ENCODE data around the gene CAMTA1. TPM values are rescaled to one million over a fixed set of nuclear protein-coding genes. Genes with fewer than 3 reads are reported as not detected.

Gene CAMTA1
- total RNA-seq, 1 experiment from 2014 or later, result 50.3 TPM

GRCh38 chr1:7374563-7375160 is 589.4 kb downstream of the CAMTA1 start:
- Mint-ChIP-seq H3K36me3 (ENCODE audit: insufficient read depth, unreplicated experiment) (no peaks in the 10 kb centered on the region), H3K27ac (ENCODE audit: unreplicated experiment) (no peak overlapping the region), H3K4me1 (ENCODE audit: low read depth, unreplicated experiment) (no peaks in the 10 kb centered on the region), H3K9me3 (ENCODE audit: low read depth, unreplicated experiment) (no peaks in the 10 kb centered on the region), H3K4me3 (ENCODE audit: low read depth, unreplicated experiment) (no peak overlapping the region), H3K27me3 (ENCODE audit: unreplicated experiment) (peaks cover 20% of the 10 kb centered on the region)
- no TSS peak for BruUV-seq (replicated peaks)
- TF ChIP-seq CTCF (IDR thresholded peaks at IDR 0.05; ENCODE audit: unreplicated experiment), result no peak
- CTCF ChIA-PET, result interaction anchor here (0.6 kb wide), 1 partner anchor 117 kb away, joined by 3 read pairs; no protein-coding TSS in a partner anchor
- no peak for DNase-seq
- intact Hi-C loops (cut with micrococcal nuclease; ENCODE audit: unreplicated experiment), result no loop called here

GRCh38 chr1:7375329-7375728 is 590.1 kb downstream of the CAMTA1 start:
- Mint-ChIP-seq H3K4me3 (ENCODE audit: low read depth, unreplicated experiment) (no peak overlapping the region), H3K4me1 (ENCODE audit: low read depth, unreplicated experiment) (no peaks in the 10 kb centered on the region), H3K27me3 (ENCODE audit: unreplicated experiment) (peaks cover 13% of the 10 kb centered on the region), H3K9me3 (ENCODE audit: low read depth, unreplicated experiment) (no peaks in the 10 kb centered on the region), H3K27ac (ENCODE audit: unreplicated experiment) (no peak overlapping the region), H3K36me3 (ENCODE audit: insufficient read depth, unreplicated experiment) (no peaks in the 10 kb centered on the region)
- no peak for DNase-seq
- CTCF ChIA-PET, result interaction anchor here (0.6 kb wide), 1 partner anchor 118 kb away, joined by 3 read pairs; no protein-coding TSS in a partner anchor
- intact Hi-C loops (cut with micrococcal nuclease; ENCODE audit: unreplicated experiment), result no loop called here
- BruUV-seq (replicated peaks), result no TSS peak
- no peak for TF ChIP-seq CTCF (IDR thresholded peaks at IDR 0.05; ENCODE audit: unreplicated experiment)

GRCh38 chr1:7375781-7376660 is 590.8 kb downstream of the CAMTA1 start:
- Mint-ChIP-seq H3K36me3 (ENCODE audit: insufficient read depth, unreplicated experiment) (no peaks in the 10 kb centered on the region), H3K9me3 (ENCODE audit: low read depth, unreplicated experiment) (no peaks in the 10 kb centered on the region), H3K4me1 (ENCODE audit: low read depth, unreplicated experiment) (no peaks in the 10 kb centered on the region), H3K27me3 (ENCODE audit: unreplicated experiment) (peaks cover 13% of the 10 kb centered on the region), H3K4me3 (ENCODE audit: low read depth, unreplicated experiment) (no peak overlapping the region), H3K27ac (ENCODE audit: unreplicated experiment) (no peak overlapping the region)
- intact Hi-C loops (cut with micrococcal nuclease; ENCODE audit: unreplicated experiment), result no loop called here
- CTCF ChIA-PET, result no interaction called here
- no peak for TF ChIP-seq CTCF (IDR thresholded peaks at IDR 0.05; ENCODE audit: unreplicated experiment)
- no TSS peak for BruUV-seq (replicated peaks)
- no peak for DNase-seq

GRCh38 chr1:7376676-7377075 is 591.4 kb downstream of the CAMTA1 start:
- no peak for DNase-seq
- TF ChIP-seq CTCF (IDR thresholded peaks at IDR 0.05; ENCODE audit: unreplicated experiment), result no peak
- H3K9me3 Mint-ChIP-seq (ENCODE audit: low read depth, unreplicated experiment), result no peaks in the 10 kb centered on the region

More at GRCh38 chr1:7376676-7377075, 591.4 kb downstream of the CAMTA1 start:
- no peaks in the 10 kb centered on the region for H3K4me1 Mint-ChIP-seq (ENCODE audit: low read depth, unreplicated experiment)
- CTCF ChIA-PET, result no interaction called here
- no peak overlapping the region for H3K4me3 Mint-ChIP-seq (ENCODE audit: low read depth, unreplicated experiment)
- no peaks in the 10 kb centered on the region for H3K36me3 Mint-ChIP-seq (ENCODE audit: insufficient read depth, unreplicated experiment)
- BruUV-seq (replicated peaks), result no TSS peak
- intact Hi-C loops (cut with micrococcal nuclease; ENCODE audit: unreplicated experiment), result no loop called here
- no peak overlapping the region for H3K27ac Mint-ChIP-seq (ENCODE audit: unreplicated experiment)
- peaks cover 13% of the 10 kb centered on the region for H3K27me3 Mint-ChIP-seq (ENCODE audit: unreplicated experiment)
